ENCODE measurements around the gene PNP. TPM values are rescaled to one million over a fixed set of nuclear protein-coding genes. Genes with fewer than 3 reads are reported as not detected.
A peak's percentile ranks its signal among the peaks of the same experiment; 100 is the strongest.

Gene PNP
- total and polyA plus RNA-seq, 2 donors (not counting 1 experiment from before 2014, with no cell fraction given) = 6.9 to 25.7 TPM

- Histone ChIP-seq H3K79me2 (ENCODE audit: control insufficient read depth, insufficient read depth, low read length) (no peaks in the 10 kb centered on the region), H2AFZ (ENCODE audit: low read length) (peak overlapping the region; percentile 75), H3K36me3 (ENCODE audit: control insufficient read depth, insufficient read depth, low read length) (no peaks in the 10 kb centered on the region), H3K4me2 (ENCODE audit: extremely low read depth, insufficient read depth, low read length) (peak overlapping the region; percentile 42), H3K4me3 (replicated peaks in 1 of 4; ENCODE audit: control extremely low read depth in 1 of 4, insufficient read depth in 1 of 4, low read depth in 3 of 4, low read length in 4 of 4) (peak overlapping the region in 2 of 4 experiments; percentile 8 to 22), H4K20me1 (ENCODE audit: control insufficient read depth, extremely low read depth, insufficient read depth, low read length) (no peaks in the 10 kb centered on the region), H3K9me3 (ENCODE audit: control insufficient read depth, insufficient read depth, low read depth, low read length) (no peaks in the 10 kb centered on the region), H3K27ac (ENCODE audit: insufficient read depth, low read length) (no peak overlapping the region), H3K4me1 (ENCODE audit: control insufficient read depth, extremely low read depth, insufficient read depth, low read length) (peaks cover 3% of the 10 kb centered on the region), H3K27me3 (ENCODE audit: control insufficient read depth, insufficient read depth, low read length) (no peaks in the 10 kb centered on the region), H3K9ac (ENCODE audit: insufficient read depth, low read length) (no peak overlapping the region)
- TF ChIP-seq EZH2 (IDR thresholded peaks at IDR 0.05; ENCODE audit: low read length, missing control alignments) = no peak
- TF ChIP-seq, protein P1, sequence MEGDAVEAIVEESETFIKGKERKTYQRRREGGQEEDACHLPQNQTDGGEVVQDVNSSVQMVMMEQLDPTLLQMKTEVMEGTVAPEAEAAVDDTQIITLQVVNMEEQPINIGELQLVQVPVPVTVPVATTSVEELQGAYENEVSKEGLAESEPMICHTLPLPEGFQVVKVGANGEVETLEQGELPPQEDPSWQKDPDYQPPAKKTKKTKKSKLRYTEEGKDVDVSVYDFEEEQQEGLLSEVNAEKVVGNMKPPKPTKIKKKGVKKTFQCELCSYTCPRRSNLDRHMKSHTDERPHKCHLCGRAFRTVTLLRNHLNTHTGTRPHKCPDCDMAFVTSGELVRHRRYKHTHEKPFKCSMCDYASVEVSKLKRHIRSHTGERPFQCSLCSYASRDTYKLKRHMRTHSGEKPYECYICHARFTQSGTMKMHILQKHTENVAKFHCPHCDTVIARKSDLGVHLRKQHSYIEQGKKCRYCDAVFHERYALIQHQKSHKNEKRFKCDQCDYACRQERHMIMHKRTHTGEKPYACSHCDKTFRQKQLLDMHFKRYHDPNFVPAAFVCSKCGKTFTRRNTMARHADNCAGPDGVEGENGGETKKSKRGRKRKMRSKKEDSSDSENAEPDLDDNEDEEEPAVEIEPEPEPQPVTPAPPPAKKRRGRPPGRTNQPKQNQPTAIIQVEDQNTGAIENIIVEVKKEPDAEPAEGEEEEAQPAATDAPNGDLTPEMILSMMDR (conservative IDR thresholded peaks at IDR 0.05 in 1 of 2, IDR thresholded peaks at IDR 0.05 in 1 of 2; ENCODE audit: low read depth in 1 of 2, low read length in 2 of 2) = no peak
- DNase-seq (ENCODE audit: low read depth in 2 of 2) = peak in 1 of 2 donors; percentile 6
Measured at GRCh38 chr14:20434701-20435581, 34.3 kb upstream of the PNP start.

GRCh38 chr14:20435582-20436362, 33.4 kb upstream of the PNP start, which contains the start of gene KLHL33:
Gene KLHL33 (minus strand): TSS chr14:20436166. CDS start chr14:20435811, 355 bp downstream.
- Histone ChIP-seq H3K4me3 (replicated peaks in 1 of 4; ENCODE audit: control extremely low read depth in 1 of 4, insufficient read depth in 1 of 4, low read depth in 3 of 4, low read length in 4 of 4) (peak within 1 kb of the TSS in 2 of 4 experiments; percentile 8 to 22), H3K79me2 (ENCODE audit: control insufficient read depth, insufficient read depth, low read length) (no peaks in the 10 kb centered on the region), H3K4me1 (ENCODE audit: control insufficient read depth, extremely low read depth, insufficient read depth, low read length) (peaks cover 3% of the 10 kb centered on the region), H3K36me3 (ENCODE audit: control insufficient read depth, insufficient read depth, low read length) (no peaks in the 10 kb centered on the region), H4K20me1 (ENCODE audit: control insufficient read depth, extremely low read depth, insufficient read depth, low read length) (no peaks in the 10 kb centered on the region), H3K27ac (ENCODE audit: insufficient read depth, low read length) (no peak within 1 kb of the TSS), H3K9me3 (ENCODE audit: control insufficient read depth, insufficient read depth, low read depth, low read length) (no peaks in the 10 kb centered on the region), H2AFZ (ENCODE audit: low read length) (peak within 1 kb of the TSS; percentile 75), H3K27me3 (ENCODE audit: control insufficient read depth, insufficient read depth, low read length) (no peaks in the 10 kb centered on the region), H3K4me2 (ENCODE audit: extremely low read depth, insufficient read depth, low read length) (peak within 1 kb of the TSS; percentile 42), H3K9ac (ENCODE audit: insufficient read depth, low read length) (no peak within 1 kb of the TSS)
- TF ChIP-seq, protein P1 (conservative IDR thresholded peaks at IDR 0.05 in 1 of 2, IDR thresholded peaks at IDR 0.05 in 1 of 2; ENCODE audit: low read depth in 1 of 2, low read length in 2 of 2) = no peak
- TF ChIP-seq EZH2 (IDR thresholded peaks at IDR 0.05; ENCODE audit: low read length, missing control alignments) = no peak
- DNase-seq (ENCODE audit: low read depth in 2 of 2) = no peak

DNA sequence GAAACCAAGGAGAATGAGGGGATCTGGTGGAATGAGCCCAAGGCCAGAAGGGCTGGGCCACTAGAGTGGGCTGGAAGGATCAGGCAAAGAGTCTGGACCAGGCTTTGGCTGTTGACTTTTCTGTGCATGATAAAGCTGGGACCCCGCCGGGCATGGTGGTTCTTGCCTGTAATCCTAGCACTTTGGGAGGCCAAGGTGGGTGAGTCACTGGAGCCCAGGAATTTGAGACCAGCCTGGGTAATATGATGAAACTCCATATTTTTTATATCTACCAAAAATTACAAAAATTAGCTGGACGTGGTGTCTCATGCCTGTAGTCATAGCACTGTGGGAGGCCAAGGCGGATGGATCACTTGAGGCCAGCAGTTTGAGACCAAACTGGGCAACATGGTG, 32.8 kb upstream of the PNP start:
- Histone ChIP-seq H3K79me2 (ENCODE audit: control insufficient read depth, insufficient read depth, low read length) (no peaks in the 10 kb centered on the region), H3K4me2 (ENCODE audit: extremely low read depth, insufficient read depth, low read length) (no peak overlapping the region), H3K9me3 (ENCODE audit: control insufficient read depth, insufficient read depth, low read depth, low read length) (no peaks in the 10 kb centered on the region), H3K36me3 (ENCODE audit: control insufficient read depth, insufficient read depth, low read length) (no peaks in the 10 kb centered on the region), H4K20me1 (ENCODE audit: control insufficient read depth, extremely low read depth, insufficient read depth, low read length) (no peaks in the 10 kb centered on the region), H2AFZ (ENCODE audit: low read length) (no peak overlapping the region), H3K27me3 (ENCODE audit: control insufficient read depth, insufficient read depth, low read length) (no peaks in the 10 kb centered on the region), H3K4me3 (replicated peaks in 1 of 4; ENCODE audit: control extremely low read depth in 1 of 4, insufficient read depth in 1 of 4, low read depth in 3 of 4, low read length in 4 of 4) (no peak overlapping the region), H3K9ac (ENCODE audit: insufficient read depth, low read length) (no peak overlapping the region), H3K27ac (ENCODE audit: insufficient read depth, low read length) (no peak overlapping the region), H3K4me1 (ENCODE audit: control insufficient read depth, extremely low read depth, insufficient read depth, low read length) (peaks cover 3% of the 10 kb centered on the region)
- peak; percentile 55 to 58 for DNase-seq (ENCODE audit: low read depth in 2 of 2)
- no peak for TF ChIP-seq EZH2 (IDR thresholded peaks at IDR 0.05; ENCODE audit: low read length, missing control alignments)
- TF ChIP-seq, protein P1 (conservative IDR thresholded peaks at IDR 0.05 in 1 of 2, IDR thresholded peaks at IDR 0.05 in 1 of 2; ENCODE audit: low read depth in 1 of 2, low read length in 2 of 2) = no peak

Measured in fibroblast of lung (primary cell).